Measurements from ENCODE around the gene PAK4.

Gene PAK4

GRCh38 chr19:39179754-39180153 is 54.2 kb downstream of the PAK4 start:
- in situ Hi-C loops (cut with HindIII; ENCODE audit: low sequenced_read_pairs) = no loop called here
- no peak for DNase-seq (ENCODE audit: low read depth)
- TF ChIP-seq CTCF (IDR thresholded peaks at IDR 0.05; ENCODE audit: low read depth, low read length, missing control alignments) = no peak
- H3K4me3 ChIP-seq (ENCODE audit: low read depth, low read length) = no peak overlapping the region

GRCh38 chr19:39180749-39181148 is 55.2 kb downstream of the PAK4 start:
- H3K4me3 ChIP-seq (ENCODE audit: low read depth, low read length) = no peak overlapping the region
- no peak for DNase-seq (ENCODE audit: low read depth)
- in situ Hi-C loops (cut with HindIII; ENCODE audit: low sequenced_read_pairs) = no loop called here
- no peak for TF ChIP-seq CTCF (IDR thresholded peaks at IDR 0.05; ENCODE audit: low read depth, low read length, missing control alignments)

GRCh38 chr19:39181500-39182173 is 56.1 kb downstream of the PAK4 start:
- no peak overlapping the region for H3K4me3 ChIP-seq (ENCODE audit: low read depth, low read length)
- DNase-seq (ENCODE audit: low read depth) = no peak
- no peak for TF ChIP-seq CTCF (IDR thresholded peaks at IDR 0.05; ENCODE audit: low read depth, low read length, missing control alignments)
- in situ Hi-C loops (cut with HindIII; ENCODE audit: low sequenced_read_pairs) = no loop called here

GRCh38 chr19:39182174-39182505 is 56.6 kb downstream of the PAK4 start:
- TF ChIP-seq CTCF (IDR thresholded peaks at IDR 0.05; ENCODE audit: low read depth, low read length, missing control alignments) = no peak
- in situ Hi-C loops (cut with HindIII; ENCODE audit: low sequenced_read_pairs) = no loop called here
- no peak for DNase-seq (ENCODE audit: low read depth)
- H3K4me3 ChIP-seq (ENCODE audit: low read depth, low read length) = no peak overlapping the region

- DNase-seq (ENCODE audit: low read depth) = no peak
- H3K4me3 ChIP-seq (ENCODE audit: low read depth, low read length) = no peak overlapping the region
- no peak for TF ChIP-seq CTCF (IDR thresholded peaks at IDR 0.05; ENCODE audit: low read depth, low read length, missing control alignments)
- in situ Hi-C loops (cut with HindIII; ENCODE audit: low sequenced_read_pairs) = no loop called here
Measured at GRCh38 chr19:39183104-39183503, 57.5 kb downstream of the PAK4 start.

DNA sequence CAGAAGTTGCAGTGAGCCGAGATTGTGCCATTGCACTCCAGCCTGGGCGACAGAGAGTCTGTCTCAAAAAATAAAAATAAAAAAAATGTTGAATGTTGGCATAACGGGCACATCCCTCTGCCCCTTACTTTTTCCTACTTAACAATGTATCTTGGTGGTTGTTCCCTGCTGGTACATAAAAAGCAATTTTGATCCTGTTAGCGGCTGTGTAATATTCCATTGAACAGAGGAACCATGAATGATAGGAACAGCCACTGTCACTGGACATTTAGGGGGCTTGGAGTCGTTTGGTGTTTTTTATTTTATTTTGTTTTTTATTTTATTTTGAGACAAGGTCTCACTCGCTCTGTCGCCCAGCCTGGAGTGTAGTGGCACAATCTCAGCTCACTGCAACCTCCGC is 60.8 kb downstream of the PAK4 start:
- DNase-seq (ENCODE audit: low read depth) = no peak
- no peak for TF ChIP-seq CTCF (IDR thresholded peaks at IDR 0.05; ENCODE audit: low read depth, low read length, missing control alignments)
- H3K4me3 ChIP-seq (ENCODE audit: low read depth, low read length) = no peak overlapping the region
- in situ Hi-C loops (cut with HindIII; ENCODE audit: low sequenced_read_pairs) = no loop called here

Data from astrocyte of the cerebellum (primary cell).